ENCODE measurements around the gene LCE3E.

Gene LCE3E

DNA sequence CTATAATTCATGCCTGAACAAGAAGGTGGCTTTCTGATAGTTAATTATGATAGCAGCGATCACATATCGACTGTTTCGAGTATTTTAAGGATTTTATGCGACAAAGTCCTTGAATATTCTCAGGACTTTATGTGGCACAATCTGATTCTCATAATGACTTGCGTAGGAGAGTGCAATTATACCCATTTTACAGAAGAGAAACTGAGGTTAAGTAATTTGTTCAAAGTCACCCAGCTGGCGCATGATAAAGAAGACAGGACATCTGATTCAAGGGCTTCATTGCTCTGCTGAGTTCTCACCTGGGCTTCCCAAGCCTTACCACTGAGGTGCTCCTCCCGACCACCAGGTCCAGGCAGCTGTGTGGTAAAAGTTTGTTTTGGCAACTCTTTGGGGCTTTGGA is 50.5 kb downstream of the LCE3E start:
- Histone ChIP-seq H3K36me3 (ENCODE audit: control insufficient read depth, low read length) (no peaks in the 10 kb centered on the region), H3K79me2 (ENCODE audit: control insufficient read depth, low read length) (no peaks in the 10 kb centered on the region), H3K4me1 (ENCODE audit: control insufficient read depth, low read length) (no peaks in the 10 kb centered on the region), H3K27ac (ENCODE audit: low read depth, low read length) (no peak overlapping the region), H4K20me1 (ENCODE audit: control insufficient read depth, insufficient read depth, low read depth, low read length) (no peaks in the 10 kb centered on the region), H3K9me3 (ENCODE audit: control insufficient read depth, insufficient read depth, low read length) (no peaks in the 10 kb centered on the region), H3K4me2 (ENCODE audit: low read length) (no peak overlapping the region), H3F3A (ENCODE audit: control insufficient read depth, insufficient read depth) (no peaks in the 10 kb centered on the region), H3K4me3 (ENCODE audit: low read length) (no peak overlapping the region), H3K9me2 (replicated peaks; ENCODE audit: control insufficient read depth, low read length) (no peaks in the 10 kb centered on the region), H3K27me3 (ENCODE audit: control insufficient read depth, low read length) (no peaks in the 10 kb centered on the region)
- TF ChIP-seq EZH2phosphoT487 (IDR thresholded peaks at IDR 0.05; ENCODE audit: borderline replicate concordance, low read length), result no peak
- TF ChIP-seq, protein P1, sequence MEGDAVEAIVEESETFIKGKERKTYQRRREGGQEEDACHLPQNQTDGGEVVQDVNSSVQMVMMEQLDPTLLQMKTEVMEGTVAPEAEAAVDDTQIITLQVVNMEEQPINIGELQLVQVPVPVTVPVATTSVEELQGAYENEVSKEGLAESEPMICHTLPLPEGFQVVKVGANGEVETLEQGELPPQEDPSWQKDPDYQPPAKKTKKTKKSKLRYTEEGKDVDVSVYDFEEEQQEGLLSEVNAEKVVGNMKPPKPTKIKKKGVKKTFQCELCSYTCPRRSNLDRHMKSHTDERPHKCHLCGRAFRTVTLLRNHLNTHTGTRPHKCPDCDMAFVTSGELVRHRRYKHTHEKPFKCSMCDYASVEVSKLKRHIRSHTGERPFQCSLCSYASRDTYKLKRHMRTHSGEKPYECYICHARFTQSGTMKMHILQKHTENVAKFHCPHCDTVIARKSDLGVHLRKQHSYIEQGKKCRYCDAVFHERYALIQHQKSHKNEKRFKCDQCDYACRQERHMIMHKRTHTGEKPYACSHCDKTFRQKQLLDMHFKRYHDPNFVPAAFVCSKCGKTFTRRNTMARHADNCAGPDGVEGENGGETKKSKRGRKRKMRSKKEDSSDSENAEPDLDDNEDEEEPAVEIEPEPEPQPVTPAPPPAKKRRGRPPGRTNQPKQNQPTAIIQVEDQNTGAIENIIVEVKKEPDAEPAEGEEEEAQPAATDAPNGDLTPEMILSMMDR (IDR thresholded peaks at IDR 0.05; ENCODE audit: low read depth, low read length, poor library complexity, severe bottlenecking), result no peak
